ENCODE data around the gene EFNA2. TPM values are rescaled to one million over a fixed set of nuclear protein-coding genes. Genes with fewer than 3 reads are reported as not detected.

The EFNA2 gene
- total RNA-seq, 1 experiment from 2014 or later = 14.3 TPM

DNA sequence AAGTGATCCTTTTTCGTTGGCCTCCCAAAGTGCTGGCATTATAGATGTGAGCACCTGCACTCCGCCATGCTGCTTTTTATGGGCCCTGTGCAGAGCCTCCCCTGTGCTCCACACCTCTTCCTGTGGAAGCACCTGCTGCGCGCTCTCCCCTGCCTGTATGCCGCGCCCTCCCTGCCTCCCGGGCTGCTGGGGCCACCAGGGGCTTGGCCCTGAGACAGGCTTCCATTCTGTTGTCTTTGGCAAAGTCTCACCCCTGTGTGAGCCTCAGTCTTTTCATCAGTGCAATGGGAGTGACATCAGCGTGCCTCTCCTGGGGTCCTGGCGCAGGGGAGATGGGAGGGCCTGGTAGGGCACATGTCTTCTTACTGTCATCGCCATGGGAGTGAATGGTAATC, 9.0 kb upstream of the EFNA2 start:
- Mint-ChIP-seq H3K4me1 (peaks cover 24 to 30% of the 10 kb centered on the region in 2 experiments), H3K27me3 (ENCODE audit: low read depth) (no peaks in the 10 kb centered on the region; the same call in 1 of the 2 replicates), H3K9me3 (no peaks in the 10 kb centered on the region), H3K27ac (peak overlapping the region in 1 of 3 experiments; percentile 81; a peak in 2 of 7 replicates), H3K36me3 (ENCODE audit: insufficient read depth in 1 of 3, low read depth in 3 of 3) (peaks cover 22 to 64% (median 41%) of the 10 kb centered on the region in 3 experiments), H3K4me3 (peak overlapping the region; percentile 71 to 87)
- Histone ChIP-seq H4K8ac (replicated peaks; ENCODE audit: insufficient read length, low read depth, low read length) (no peak overlapping the region), H3K4me1 (ENCODE audit: insufficient read depth, low read length) (no peaks in the 10 kb centered on the region), H3K18ac (ENCODE audit: insufficient read length, low read depth, low read length) (no peak overlapping the region), H3K4ac (ENCODE audit: low read depth, low read length) (no peak overlapping the region), H2BK12ac (ENCODE audit: insufficient read length, low read depth, low read length) (no peak overlapping the region), H2AK5ac (ENCODE audit: insufficient read length, low read length) (no peak overlapping the region), H3K79me2 (ENCODE audit: insufficient read depth, low read length) (no peaks in the 10 kb centered on the region), H3K56ac (ENCODE audit: insufficient read length, low read depth, low read length) (no peak overlapping the region), H2BK15ac (ENCODE audit: low read depth, low read length) (no peak overlapping the region), H2AFZ (ENCODE audit: low read length) (no peak overlapping the region), H3K27me3 (ENCODE audit: insufficient read depth, low read length) (no peaks in the 10 kb centered on the region), H3K4me2 (ENCODE audit: insufficient read depth, insufficient read length, low read length) (peak overlapping the region; percentile 67), H2BK20ac (ENCODE audit: low read depth, low read length, poor library complexity, severe bottlenecking) (no peak overlapping the region), H4K20me1 (ENCODE audit: control insufficient read depth, insufficient read depth, insufficient read length) (no peaks in the 10 kb centered on the region), H2BK5ac (ENCODE audit: insufficient read length, low read length) (no peak overlapping the region), H4K5ac (ENCODE audit: insufficient read length, low read depth, low read length) (no peak overlapping the region), H3K79me1 (ENCODE audit: insufficient read depth, low read depth, low read length, poor library complexity, severe bottlenecking) (peaks cover under 1% of the 10 kb centered on the region), H3K23me2 (ENCODE audit: insufficient read length, low read depth, low read length, poor library complexity, severe bottlenecking) (peaks cover 9% of the 10 kb centered on the region), H2BK120ac (ENCODE audit: low read depth, low read length, poor library complexity, severe bottlenecking) (no peak overlapping the region), H3K23ac (ENCODE audit: insufficient read length, low read depth, low read length) (no peak overlapping the region), H3K9ac (ENCODE audit: extremely low read depth, insufficient read length, low read length) (no peak overlapping the region), H3K27ac (ENCODE audit: insufficient read length, low read depth, low read length) (no peak overlapping the region), H3K9me3 (ENCODE audit: control insufficient read depth, low read depth, low read length) (no peaks in the 10 kb centered on the region), H3T11ph (ENCODE audit: low read length) (no peak overlapping the region), H3K14ac (ENCODE audit: insufficient read depth, low read length) (no peak overlapping the region), H4K91ac (ENCODE audit: insufficient read length, low read depth, low read length) (no peak overlapping the region)
- TF ChIP-seq, protein P1, sequence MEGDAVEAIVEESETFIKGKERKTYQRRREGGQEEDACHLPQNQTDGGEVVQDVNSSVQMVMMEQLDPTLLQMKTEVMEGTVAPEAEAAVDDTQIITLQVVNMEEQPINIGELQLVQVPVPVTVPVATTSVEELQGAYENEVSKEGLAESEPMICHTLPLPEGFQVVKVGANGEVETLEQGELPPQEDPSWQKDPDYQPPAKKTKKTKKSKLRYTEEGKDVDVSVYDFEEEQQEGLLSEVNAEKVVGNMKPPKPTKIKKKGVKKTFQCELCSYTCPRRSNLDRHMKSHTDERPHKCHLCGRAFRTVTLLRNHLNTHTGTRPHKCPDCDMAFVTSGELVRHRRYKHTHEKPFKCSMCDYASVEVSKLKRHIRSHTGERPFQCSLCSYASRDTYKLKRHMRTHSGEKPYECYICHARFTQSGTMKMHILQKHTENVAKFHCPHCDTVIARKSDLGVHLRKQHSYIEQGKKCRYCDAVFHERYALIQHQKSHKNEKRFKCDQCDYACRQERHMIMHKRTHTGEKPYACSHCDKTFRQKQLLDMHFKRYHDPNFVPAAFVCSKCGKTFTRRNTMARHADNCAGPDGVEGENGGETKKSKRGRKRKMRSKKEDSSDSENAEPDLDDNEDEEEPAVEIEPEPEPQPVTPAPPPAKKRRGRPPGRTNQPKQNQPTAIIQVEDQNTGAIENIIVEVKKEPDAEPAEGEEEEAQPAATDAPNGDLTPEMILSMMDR (conservative IDR thresholded peaks at IDR 0.05) = no peak
- WGBS (ENCODE audit: extremely low coverage, insufficient read length, low lambda C conversion rate) = no CpG with 5 or more reads among the region's 10 CpGs
- no peak for DNase-seq
